ENCODE measurements around the gene VPS39.

The VPS39 gene

GRCh38 chr15:42182328-42182886 is 25.7 kb downstream of the VPS39 start:
- peak in 1 of 2 experiments; percentile 43 for DNase-seq (ENCODE audit: low read depth in 1 of 2, low spot score in 1 of 2)
- H3K4me3 ChIP-seq (replicated peaks; ENCODE audit: insufficient read depth, low read length), result no peak overlapping the region
- no peaks in the 10 kb centered on the region for H3K27me3 ChIP-seq (ENCODE audit: insufficient read depth, poor library complexity, severe bottlenecking)
- no peak for TF ChIP-seq POLR2AphosphoS5 (IDR thresholded peaks at IDR 0.05; ENCODE audit: low read depth)
- TF ChIP-seq REST (IDR thresholded peaks at IDR 0.05; ENCODE audit: insufficient replicate concordance, low read depth), result no peak
- TF ChIP-seq CTCF (IDR thresholded peaks at IDR 0.05; ENCODE audit: insufficient read depth, low read length), result no peak
- TF ChIP-seq GABPA (IDR thresholded peaks at IDR 0.05; ENCODE audit: low read depth), result no peak
- no peak for TF ChIP-seq SPI1 (IDR thresholded peaks at IDR 0.05; ENCODE audit: borderline replicate concordance, low read depth)
- H3K27ac ChIP-seq (replicated peaks), result no peak overlapping the region

GRCh38 chr15:42178056-42178455 is 30.0 kb downstream of the VPS39 start:
- TF ChIP-seq SPI1 (IDR thresholded peaks at IDR 0.05; ENCODE audit: borderline replicate concordance, low read depth), result no peak
- no peak for TF ChIP-seq CTCF (IDR thresholded peaks at IDR 0.05; ENCODE audit: insufficient read depth, low read length)
- TF ChIP-seq REST (IDR thresholded peaks at IDR 0.05; ENCODE audit: insufficient replicate concordance, low read depth), result no peak
- TF ChIP-seq GABPA (IDR thresholded peaks at IDR 0.05; ENCODE audit: low read depth), result no peak
- no peak for TF ChIP-seq POLR2AphosphoS5 (IDR thresholded peaks at IDR 0.05; ENCODE audit: low read depth)
- Histone ChIP-seq H3K27ac (replicated peaks) (no peak overlapping the region), H3K27me3 (ENCODE audit: insufficient read depth, poor library complexity, severe bottlenecking) (no peaks in the 10 kb centered on the region), H3K4me3 (replicated peaks; ENCODE audit: insufficient read depth, low read length) (no peak overlapping the region)
- no peak for DNase-seq (ENCODE audit: low read depth in 1 of 2, low spot score in 1 of 2)

GRCh38 chr15:42175671-42176070 is 32.4 kb downstream of the VPS39 start:
- no peaks in the 10 kb centered on the region for H3K27me3 ChIP-seq (ENCODE audit: insufficient read depth, poor library complexity, severe bottlenecking)
- H3K4me3 ChIP-seq (replicated peaks; ENCODE audit: insufficient read depth, low read length), result no peak overlapping the region
- DNase-seq (ENCODE audit: low read depth in 1 of 2, low spot score in 1 of 2), result no peak
- no peak for TF ChIP-seq POLR2AphosphoS5 (IDR thresholded peaks at IDR 0.05; ENCODE audit: low read depth)
- no peak overlapping the region for H3K27ac ChIP-seq (replicated peaks)

GRCh38 chr15:42172475-42172874 is 35.6 kb downstream of the VPS39 start:
- TF ChIP-seq SPI1 (IDR thresholded peaks at IDR 0.05; ENCODE audit: borderline replicate concordance, low read depth), result no peak
- TF ChIP-seq CTCF (IDR thresholded peaks at IDR 0.05; ENCODE audit: insufficient read depth, low read length), result no peak
- no peak for TF ChIP-seq REST (IDR thresholded peaks at IDR 0.05; ENCODE audit: insufficient replicate concordance, low read depth)
- TF ChIP-seq GABPA (IDR thresholded peaks at IDR 0.05; ENCODE audit: low read depth), result no peak
- no peak for TF ChIP-seq POLR2AphosphoS5 (IDR thresholded peaks at IDR 0.05; ENCODE audit: low read depth)
- DNase-seq (ENCODE audit: low read depth in 1 of 2, low spot score in 1 of 2), result no peak
- H3K4me3 ChIP-seq (replicated peaks; ENCODE audit: insufficient read depth, low read length), result no peak overlapping the region
- H3K27ac ChIP-seq (replicated peaks), result no peak overlapping the region
- no peaks in the 10 kb centered on the region for H3K27me3 ChIP-seq (ENCODE audit: insufficient read depth, poor library complexity, severe bottlenecking)

Measured in HL-60 (cell line).